GM23338 (cell line): ENCODE data around the gene CSTB. TPM values are rescaled to one million over a fixed set of nuclear protein-coding genes. Genes with fewer than 3 reads are reported as not detected.

Experiments used
- ATAC-seq: fragments of 200-7000 bp; cut with Tn5 transposase; 3 replicates; pipeline ENCODE4 v1.9.1; 2020
- DNase-seq: peaks from one replicate; pipeline ENCODE4 v3.0.0-alpha.2; 2015; ENCODE audit warnings: low spot score
- H2AFZ ChIP-seq: fragments of 200-600 bp; sonication (generic); 2 replicates; pipeline ENCODE4 v1.8.0; 2016; ENCODE audit warnings: antibody characterized with exemption, mild to moderate bottlenecking, moderate library complexity
- H3F3A ChIP-seq: fragments of 200-600 bp; sonication (generic); replicated peaks from 2 replicates; pipeline ENCODE4 v1.8.0; 2017; ENCODE audit warnings: antibody characterized with exemption, mixed run types, low read depth
- H3K27ac ChIP-seq: fragments of 200-600 bp; sonication (generic); 2 replicates; pipeline ENCODE4 v1.6.1; 2016; ENCODE audit warnings: low read depth
- H3K27me3 ChIP-seq: fragments of 200-600 bp; sonication (generic); 2 replicates; pipeline ENCODE4 v1.8.0; 2016; ENCODE audit warnings: mild to moderate bottlenecking, mixed run types, moderate library complexity; ENCODE audit not compliant: insufficient read depth
- H3K36me3 ChIP-seq: fragments of 200-600 bp; sonication (generic); 2 replicates; pipeline ENCODE4 v1.8.0; 2016; ENCODE audit warnings: mild to moderate bottlenecking; ENCODE audit not compliant: insufficient read depth
- H3K4me1 ChIP-seq: fragments of 200-600 bp; sonication (generic); 2 replicates; pipeline ENCODE4 v1.8.0; 2016; ENCODE audit warnings: mild to moderate bottlenecking, moderate library complexity; ENCODE audit not compliant: insufficient read depth
- H3K4me2 ChIP-seq: fragments of 200-600 bp; sonication (generic); 2 replicates; pipeline ENCODE4 v1.7.1; 2017; ENCODE audit warnings: mixed run types
- H3K4me3 ChIP-seq: fragments of 200-600 bp; sonication (generic); 2 replicates; pipeline ENCODE4 v1.6.1; 2016; ENCODE audit warnings: mixed run types
- H3K79me2 ChIP-seq: fragments of 200-600 bp; sonication (generic); replicated peaks from 2 replicates; pipeline ENCODE4 v1.8.0; 2017; ENCODE audit warnings: mild to moderate bottlenecking; ENCODE audit not compliant: insufficient read depth
- H3K9me2 ChIP-seq: fragments of 200-600 bp; sonication (generic); 2 replicates; pipeline ENCODE4 v1.8.0; 2017; ENCODE audit not compliant: insufficient read depth
- H4K20me1 ChIP-seq: fragments of 200-600 bp; sonication (generic); replicated peaks from 2 replicates; pipeline ENCODE4 v1.8.0; 2017; ENCODE audit warnings: mild to moderate bottlenecking; ENCODE audit not compliant: insufficient read depth
- H3K27ac Mint-ChIP-seq: 2 replicates; pipeline ENCODE4 v1.8.0; 2020; ENCODE audit warnings: inconsistent platforms, mild to moderate bottlenecking, moderate library complexity, mixed read lengths
- H3K27me3 Mint-ChIP-seq: 3 replicates; pipeline ENCODE4 v1.8.0; 2022; ENCODE audit warnings: low read depth, mild to moderate bottlenecking, moderate library complexity, mixed read lengths, inconsistent platforms; ENCODE audit not compliant: insufficient read depth, poor library complexity
- H3K36me3 Mint-ChIP-seq: 3 replicates; pipeline ENCODE4 v1.8.0; 2021; ENCODE audit warnings: low read depth, mild to moderate bottlenecking, inconsistent platforms, moderate library complexity, mixed read lengths
- H3K4me1 Mint-ChIP-seq: 3 replicates; pipeline ENCODE4 v1.8.0; 2020; ENCODE audit warnings: mild to moderate bottlenecking, inconsistent platforms, mixed read lengths
- H3K4me3 Mint-ChIP-seq: 3 replicates; pipeline ENCODE4 v1.8.0; 2021; ENCODE audit warnings: moderate library complexity, mild to moderate bottlenecking, inconsistent platforms, mixed read lengths
- H3K9me3 Mint-ChIP-seq: 3 replicates; pipeline ENCODE4 v1.8.0; 2020; ENCODE audit warnings: moderate library complexity, mild to moderate bottlenecking, inconsistent platforms, mixed read lengths
- CREB1 ChIP-seq: fragments of 250-450 bp; sonication (Bioruptor Pico); IDR thresholded peaks from 2 replicates; pipeline ENCODE4 v1.5.0; 2020; ENCODE audit warnings: low read depth, mild to moderate bottlenecking, moderate library complexity
- CTCF ChIP-seq, 2 experiments: fragments of 200-600 bp in 1 of 2; sonication (generic) in 1 of 2; conservative IDR thresholded peaks; 2 replicates each; pipeline versions ENCODE4 v1.5.1 to v1.6.1; 2016 to 2017; ENCODE audit warnings: antibody characterized with exemption in 2 of 2, low read depth in 2 of 2, mild to moderate bottlenecking in 2 of 2, moderate library complexity in 1 of 2
- ETS1 ChIP-seq: IDR thresholded peaks from 2 replicates; pipeline ENCODE4 v1.6.1; 2016; ENCODE audit warnings: antibody characterized with exemption
- EZH2 ChIP-seq: fragments of 200-600 bp; sonication (generic); IDR thresholded peaks from one replicate; pipeline ENCODE4 v1.8.0; 2017; ENCODE audit warnings: antibody characterized with exemption, mild to moderate bottlenecking, low read depth; ENCODE audit not compliant: unreplicated experiment
- EZH2phosphoT487 ChIP-seq: fragments of 200-600 bp; sonication (generic); IDR thresholded peaks from one replicate; pipeline ENCODE4 v1.8.1; 2018; ENCODE audit warnings: antibody characterized with exemption; ENCODE audit not compliant: unreplicated experiment
- JUNB ChIP-seq: IDR thresholded peaks from one replicate; pipeline ENCODE4 v1.6.1; 2016; ENCODE audit warnings: antibody characterized with exemption; ENCODE audit not compliant: unreplicated experiment
- NANOG ChIP-seq: IDR thresholded peaks from 2 replicates; pipeline ENCODE4 v1.6.1; 2016; ENCODE audit warnings: antibody characterized with exemption, borderline replicate concordance
- POLR2AphosphoS5 ChIP-seq: IDR thresholded peaks from 2 replicates; pipeline ENCODE4 v1.6.1; 2016; ENCODE audit warnings: antibody characterized with exemption, low read depth
- STAT1 ChIP-seq: IDR thresholded peaks from one replicate; pipeline ENCODE4 v1.6.1; 2016; ENCODE audit warnings: antibody characterized with exemption; ENCODE audit not compliant: unreplicated experiment
- ZNF114 ChIP-seq: fragments of 250-450 bp; sonication (Bioruptor Pico); IDR thresholded peaks from 2 replicates; pipeline ENCODE4 v1.5.0; 2020; ENCODE audit warnings: mild to moderate bottlenecking, moderate library complexity
- ZNF331 ChIP-seq: fragments of 250-450 bp; sonication (Bioruptor Pico); IDR thresholded peaks from 2 replicates; pipeline ENCODE4 v1.5.0; 2020; ENCODE audit warnings: low read depth, mild to moderate bottlenecking, moderate library complexity
- polyA plus RNA-seq: library from polyadenylated mRNA; unstranded; fragments of >200 nt; fragmentation: Nextera tagmentation; extraction: Ambion mirVana; gene quantifications from 2 replicates; pipeline ENCODE4 v1.2.1, GENCODE V29; 2016
- total RNA-seq: library from RNA; depleted of rRNA; stranded (reverse); fragments of >200 nt; shearing (Covaris generic); gene quantifications from 2 replicates; pipeline ENCODE4 v1.2.3, GENCODE V29; 2014
- TF ChIP-seq, protein P1 (sequence below): fragments of 250-450 bp; sonication (Bioruptor Pico); IDR thresholded peaks from 2 replicates; pipeline ENCODE4 v1.5.0; 2020; ENCODE audit warnings: mild to moderate bottlenecking, moderate library complexity
- TF ChIP-seq, protein P2 (sequence below): IDR thresholded peaks from one replicate; pipeline ENCODE4 v1.6.1; 2018; ENCODE audit warnings: antibody characterized with exemption; ENCODE audit not compliant: unreplicated experiment

CSTB gene
- total and polyA plus RNA-seq, 2 experiments from 2014 or later = 10.0 to 142 TPM

- peaks cover 8% of the 10 kb centered on the region for H4K20me1 ChIP-seq
- 0 out of 2 replicates have a peak, but pooled peaks cover under 1% of the 10 kb centered on the region for H3F3A ChIP-seq
- Mint-ChIP-seq H3K27me3 (peaks cover 13% of the 10 kb centered on the region), H3K9me3 (no peaks in the 10 kb centered on the region; the same call in 2 of the 3 replicates), H3K4me1 (peaks cover 18% of the 10 kb centered on the region), H3K36me3 (peaks cover 10% of the 10 kb centered on the region), H3K4me3 (no peak overlapping the region), H3K27ac (peak overlapping the region; percentile 36; the same call in 1 of the 2 replicates)
- H3K9me2 ChIP-seq = no peaks in the 10 kb centered on the region
- no peak overlapping the region for H2AFZ ChIP-seq
- H3K79me2 ChIP-seq = peaks cover 29% of the 10 kb centered on the region
- no peak overlapping the region for H3K4me2 ChIP-seq
- ATAC-seq = no peak
- TF ChIP-seq, protein P1, sequence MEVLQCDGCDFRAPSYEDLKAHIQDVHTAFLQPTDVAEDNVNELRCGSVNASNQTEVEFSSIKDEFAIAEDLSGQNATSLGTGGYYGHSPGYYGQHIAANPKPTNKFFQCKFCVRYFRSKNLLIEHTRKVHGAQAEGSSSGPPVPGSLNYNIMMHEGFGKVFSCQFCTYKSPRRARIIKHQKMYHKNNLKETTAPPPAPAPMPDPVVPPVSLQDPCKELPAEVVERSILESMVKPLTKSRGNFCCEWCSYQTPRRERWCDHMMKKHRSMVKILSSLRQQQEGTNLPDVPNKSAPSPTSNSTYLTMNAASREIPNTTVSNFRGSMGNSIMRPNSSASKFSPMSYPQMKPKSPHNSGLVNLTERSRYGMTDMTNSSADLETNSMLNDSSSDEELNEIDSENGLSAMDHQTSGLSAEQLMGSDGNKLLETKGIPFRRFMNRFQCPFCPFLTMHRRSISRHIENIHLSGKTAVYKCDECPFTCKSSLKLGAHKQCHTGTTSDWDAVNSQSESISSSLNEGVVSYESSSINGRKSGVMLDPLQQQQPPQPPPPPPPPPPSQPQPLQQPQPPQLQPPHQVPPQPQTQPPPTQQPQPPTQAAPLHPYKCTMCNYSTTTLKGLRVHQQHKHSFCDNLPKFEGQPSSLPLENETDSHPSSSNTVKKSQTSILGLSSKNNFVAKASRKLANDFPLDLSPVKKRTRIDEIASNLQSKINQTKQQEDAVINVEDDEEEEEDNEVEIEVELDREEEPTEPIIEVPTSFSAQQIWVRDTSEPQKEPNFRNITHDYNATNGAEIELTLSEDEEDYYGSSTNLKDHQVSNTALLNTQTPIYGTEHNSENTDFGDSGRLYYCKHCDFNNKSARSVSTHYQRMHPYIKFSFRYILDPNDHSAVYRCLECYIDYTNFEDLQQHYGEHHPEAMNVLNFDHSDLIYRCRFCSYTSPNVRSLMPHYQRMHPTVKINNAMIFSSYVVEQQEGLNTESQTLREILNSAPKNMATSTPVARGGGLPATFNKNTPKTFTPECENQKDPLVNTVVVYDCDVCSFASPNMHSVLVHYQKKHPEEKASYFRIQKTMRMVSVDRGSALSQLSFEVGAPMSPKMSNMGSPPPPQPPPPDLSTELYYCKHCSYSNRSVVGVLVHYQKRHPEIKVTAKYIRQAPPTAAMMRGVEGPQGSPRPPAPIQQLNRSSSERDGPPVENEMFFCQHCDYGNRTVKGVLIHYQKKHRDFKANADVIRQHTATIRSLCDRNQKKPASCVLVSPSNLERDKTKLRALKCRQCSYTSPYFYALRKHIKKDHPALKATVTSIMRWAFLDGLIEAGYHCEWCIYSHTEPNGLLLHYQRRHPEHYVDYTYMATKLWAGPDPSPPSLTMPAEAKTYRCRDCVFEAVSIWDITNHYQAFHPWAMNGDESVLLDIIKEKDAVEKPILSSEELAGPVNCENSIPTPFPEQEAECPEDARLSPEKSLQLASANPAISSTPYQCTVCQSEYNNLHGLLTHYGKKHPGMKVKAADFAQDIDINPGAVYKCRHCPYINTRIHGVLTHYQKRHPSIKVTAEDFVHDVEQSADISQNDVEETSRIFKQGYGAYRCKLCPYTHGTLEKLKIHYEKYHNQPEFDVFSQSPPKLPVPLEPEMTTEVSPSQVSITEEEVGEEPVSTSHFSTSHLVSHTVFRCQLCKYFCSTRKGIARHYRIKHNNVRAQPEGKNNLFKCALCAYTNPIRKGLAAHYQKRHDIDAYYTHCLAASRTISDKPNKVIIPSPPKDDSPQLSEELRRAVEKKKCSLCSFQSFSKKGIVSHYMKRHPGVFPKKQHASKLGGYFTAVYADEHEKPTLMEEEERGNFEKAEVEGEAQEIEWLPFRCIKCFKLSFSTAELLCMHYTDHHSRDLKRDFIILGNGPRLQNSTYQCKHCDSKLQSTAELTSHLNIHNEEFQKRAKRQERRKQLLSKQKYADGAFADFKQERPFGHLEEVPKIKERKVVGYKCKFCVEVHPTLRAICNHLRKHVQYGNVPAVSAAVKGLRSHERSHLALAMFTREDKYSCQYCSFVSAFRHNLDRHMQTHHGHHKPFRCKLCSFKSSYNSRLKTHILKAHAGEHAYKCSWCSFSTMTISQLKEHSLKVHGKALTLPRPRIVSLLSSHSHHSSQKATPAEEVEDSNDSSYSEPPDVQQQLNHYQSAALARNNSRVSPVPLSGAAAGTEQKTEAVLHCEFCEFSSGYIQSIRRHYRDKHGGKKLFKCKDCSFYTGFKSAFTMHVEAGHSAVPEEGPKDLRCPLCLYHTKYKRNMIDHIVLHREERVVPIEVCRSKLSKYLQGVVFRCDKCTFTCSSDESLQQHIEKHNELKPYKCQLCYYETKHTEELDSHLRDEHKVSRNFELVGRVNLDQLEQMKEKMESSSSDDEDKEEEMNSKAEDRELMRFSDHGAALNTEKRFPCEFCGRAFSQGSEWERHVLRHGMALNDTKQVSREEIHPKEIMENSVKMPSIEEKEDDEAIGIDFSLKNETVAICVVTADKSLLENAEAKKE (CRISPR knock-in tag) = no peak
- TF ChIP-seq EZH2 (no peak), ETS1 (no peak), JUNB (no peak), ZNF114 (CRISPR knock-in tag) (no peak), POLR2AphosphoS5 (no peak), ZNF331 (CRISPR knock-in tag) (no peak), STAT1 (no peak), CTCF (conservative IDR thresholded peaks at IDR 0.05; ENCODE audit: low read depth in 2 of 2) (no peak), EZH2phosphoT487 (no peak), NANOG (no peak), CREB1 (CRISPR knock-in tag) (no peak)
- TF ChIP-seq, protein P2, sequence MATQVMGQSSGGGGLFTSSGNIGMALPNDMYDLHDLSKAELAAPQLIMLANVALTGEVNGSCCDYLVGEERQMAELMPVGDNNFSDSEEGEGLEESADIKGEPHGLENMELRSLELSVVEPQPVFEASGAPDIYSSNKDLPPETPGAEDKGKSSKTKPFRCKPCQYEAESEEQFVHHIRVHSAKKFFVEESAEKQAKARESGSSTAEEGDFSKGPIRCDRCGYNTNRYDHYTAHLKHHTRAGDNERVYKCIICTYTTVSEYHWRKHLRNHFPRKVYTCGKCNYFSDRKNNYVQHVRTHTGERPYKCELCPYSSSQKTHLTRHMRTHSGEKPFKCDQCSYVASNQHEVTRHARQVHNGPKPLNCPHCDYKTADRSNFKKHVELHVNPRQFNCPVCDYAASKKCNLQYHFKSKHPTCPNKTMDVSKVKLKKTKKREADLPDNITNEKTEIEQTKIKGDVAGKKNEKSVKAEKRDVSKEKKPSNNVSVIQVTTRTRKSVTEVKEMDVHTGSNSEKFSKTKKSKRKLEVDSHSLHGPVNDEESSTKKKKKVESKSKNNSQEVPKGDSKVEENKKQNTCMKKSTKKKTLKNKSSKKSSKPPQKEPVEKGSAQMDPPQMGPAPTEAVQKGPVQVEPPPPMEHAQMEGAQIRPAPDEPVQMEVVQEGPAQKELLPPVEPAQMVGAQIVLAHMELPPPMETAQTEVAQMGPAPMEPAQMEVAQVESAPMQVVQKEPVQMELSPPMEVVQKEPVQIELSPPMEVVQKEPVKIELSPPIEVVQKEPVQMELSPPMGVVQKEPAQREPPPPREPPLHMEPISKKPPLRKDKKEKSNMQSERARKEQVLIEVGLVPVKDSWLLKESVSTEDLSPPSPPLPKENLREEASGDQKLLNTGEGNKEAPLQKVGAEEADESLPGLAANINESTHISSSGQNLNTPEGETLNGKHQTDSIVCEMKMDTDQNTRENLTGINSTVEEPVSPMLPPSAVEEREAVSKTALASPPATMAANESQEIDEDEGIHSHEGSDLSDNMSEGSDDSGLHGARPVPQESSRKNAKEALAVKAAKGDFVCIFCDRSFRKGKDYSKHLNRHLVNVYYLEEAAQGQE = no peak
- no peak overlapping the region for H3K4me3 ChIP-seq
- no peaks in the 10 kb centered on the region for H3K27me3 ChIP-seq
- no peak overlapping the region for H3K27ac ChIP-seq
- no peaks in the 10 kb centered on the region for H3K36me3 ChIP-seq
- H3K4me1 ChIP-seq = no peaks in the 10 kb centered on the region
- DNase-seq = no peak
Observed at GRCh38 chr21:43734928-43735229, 41.2 kb downstream of the CSTB start.
